Gastrocnemius medialis (tissue), 4 donors: Measurements from ENCODE around the gene TM4SF5.

Experiments used
- POLR2A ChIP-seq, 2 donors: fragments of 450-650 bp; IDR thresholded peaks; one replicate each; pipeline ENCODE4 v1.6.1; 2017; ENCODE audit warnings: antibody characterized with exemption in 2 of 2, mild to moderate bottlenecking in 2 of 2, moderate library complexity in 2 of 2
- TF ChIP-seq, protein P1 (sequence below), 5 experiments: fragments of 450-650 bp in 3 of 5; fragments of 200-600 bp in 2 of 5; sonication (generic) in 2 of 5; IDR thresholded peaks in 4 of 5; conservative IDR thresholded peaks in 1 of 5; 1 replicate in 4 of 5; 2 replicates in 1 of 5; pipeline ENCODE4 v1.5.1; 2016 to 2019; ENCODE audit warnings: antibody characterized with exemption in 5 of 5, mild to moderate bottlenecking in 3 of 5, moderate library complexity in 3 of 5

GRCh38 chr17:4789701-4789950 is 17.9 kb downstream of the TM4SF5 start:
- TF ChIP-seq POLR2A (IDR thresholded peaks at IDR 0.05), result no peak
- TF ChIP-seq, protein P1, sequence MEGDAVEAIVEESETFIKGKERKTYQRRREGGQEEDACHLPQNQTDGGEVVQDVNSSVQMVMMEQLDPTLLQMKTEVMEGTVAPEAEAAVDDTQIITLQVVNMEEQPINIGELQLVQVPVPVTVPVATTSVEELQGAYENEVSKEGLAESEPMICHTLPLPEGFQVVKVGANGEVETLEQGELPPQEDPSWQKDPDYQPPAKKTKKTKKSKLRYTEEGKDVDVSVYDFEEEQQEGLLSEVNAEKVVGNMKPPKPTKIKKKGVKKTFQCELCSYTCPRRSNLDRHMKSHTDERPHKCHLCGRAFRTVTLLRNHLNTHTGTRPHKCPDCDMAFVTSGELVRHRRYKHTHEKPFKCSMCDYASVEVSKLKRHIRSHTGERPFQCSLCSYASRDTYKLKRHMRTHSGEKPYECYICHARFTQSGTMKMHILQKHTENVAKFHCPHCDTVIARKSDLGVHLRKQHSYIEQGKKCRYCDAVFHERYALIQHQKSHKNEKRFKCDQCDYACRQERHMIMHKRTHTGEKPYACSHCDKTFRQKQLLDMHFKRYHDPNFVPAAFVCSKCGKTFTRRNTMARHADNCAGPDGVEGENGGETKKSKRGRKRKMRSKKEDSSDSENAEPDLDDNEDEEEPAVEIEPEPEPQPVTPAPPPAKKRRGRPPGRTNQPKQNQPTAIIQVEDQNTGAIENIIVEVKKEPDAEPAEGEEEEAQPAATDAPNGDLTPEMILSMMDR (IDR thresholded peaks at IDR 0.05 in 4 of 5, conservative IDR thresholded peaks at IDR 0.05 in 1 of 5), result no peak
